GM12878 (cell line): ENCODE data around the gene HOPX. TPM values are rescaled to one million over a fixed set of nuclear protein-coding genes. Genes with fewer than 3 reads are reported as not detected.

Experiments
- ATAC-seq: fragments of 200-7000 bp; cut with Tn5 transposase; 3 replicates; pipeline ENCODE4 v1.9.1; 2020; ENCODE audit warnings: mild to moderate bottlenecking, moderate library complexity
- BruUV-seq: library from RNA; stranded (reverse); fragments of 400-500 nt; replicated peaks from 2 replicates; lab custom pipeline; 2021; lab: Mats Ljungman, UMichigan
- CTCF ChIA-PET: fragments of 300-600 bp; sonication (Branson Sonifier 250); formaldehyde crosslinking; extraction: SDS; loops from one replicate; lab custom pipeline; 2021; ENCODE audit warnings: inconsistent platforms; lab: Yijun Ruan, JAX
- POLR2A ChIA-PET: fragments of 350-600 bp; formaldehyde crosslinking; extraction: SDS; loops from one replicate; lab custom pipeline; 2021; ENCODE audit warnings: inconsistent platforms; lab: Charles Lee
- RAD21 ChIA-PET: fragments of 300-600 bp; sonication (Branson Sonifier 250); formaldehyde crosslinking; loops from one replicate; lab custom pipeline; 2023; ENCODE audit warnings: antibody characterized with exemption; ENCODE audit not compliant: unreplicated experiment; lab: Charles Lee
- SMC1A ChIA-PET: fragments of 300-600 bp; sonication (Branson Sonifier 250); formaldehyde crosslinking; loops from one replicate; lab custom pipeline; 2023; ENCODE audit not compliant: unreplicated experiment, uncharacterized antibody; lab: Charles Lee
- DNase-seq: peaks from one replicate; pipeline ENCODE4 v3.0.0-alpha.2; 2011; ENCODE audit warnings: low read depth, low spot score
- FAIRE-seq: peaks from 3 replicates; lab custom pipeline; 2011; peaks lifted over from hg19 to GRCh38; lab: Jason Lieb, UNC
- H2AFZ ChIP-seq: 2 replicates; pipeline ENCODE4 v1.6.0; 2011; ENCODE audit warnings: low read depth, low read length, control low read depth; ENCODE audit not compliant: control insufficient read depth
- H3K27ac ChIP-seq: 2 replicates; pipeline ENCODE4 v1.5.1; 2011; ENCODE audit warnings: control low read depth; ENCODE audit not compliant: control insufficient read depth, insufficient read depth
- H3K27me3 ChIP-seq, 2 experiments: replicated peaks in 1 of 2; 2 replicates each; pipeline versions ENCODE4 v1.6.0 to v1.6.1; 2011; ENCODE audit warnings: low read length in 1 of 2; ENCODE audit not compliant: control insufficient read depth in 2 of 2, insufficient read depth in 2 of 2
- H3K36me3 ChIP-seq, 2 experiments: 2 replicates each; pipeline ENCODE4 v1.5.1; 2011; ENCODE audit warnings: low read length in 1 of 2; ENCODE audit not compliant: control insufficient read depth in 2 of 2, insufficient read depth in 2 of 2
- H3K4me1 ChIP-seq: 2 replicates; pipeline ENCODE4 v1.6.1; 2011; ENCODE audit warnings: mild to moderate bottlenecking, low read length, moderate library complexity, mixed read lengths; ENCODE audit not compliant: control insufficient read depth, insufficient read depth
- H3K4me2 ChIP-seq: 2 replicates; pipeline ENCODE4 v1.6.0; 2011; ENCODE audit warnings: control low read depth; ENCODE audit not compliant: control insufficient read depth, insufficient read depth
- H3K4me3 ChIP-seq: fragments of 200-600 bp; sonication (generic); 2 replicates; pipeline ENCODE4 v1.5.1; 2016
- H3K79me2 ChIP-seq: 2 replicates; pipeline ENCODE4 v1.6.0; 2011; ENCODE audit warnings: low read length; ENCODE audit not compliant: control insufficient read depth, insufficient read depth
- H3K9ac ChIP-seq: 2 replicates; pipeline ENCODE4 v1.8.0; 2011; ENCODE audit warnings: low read length, control low read depth, mixed read lengths; ENCODE audit not compliant: control insufficient read depth, insufficient read depth
- H3K9me3 ChIP-seq: replicated peaks from 3 replicates; pipeline ENCODE4 v1.5.1; 2011; ENCODE audit warnings: mild to moderate bottlenecking, low read length; ENCODE audit not compliant: control insufficient read depth, insufficient read depth
- H4K20me1 ChIP-seq: 2 replicates; pipeline ENCODE4 v1.6.0; 2011; ENCODE audit not compliant: control insufficient read depth, insufficient read depth
- CREM ChIP-seq: IDR thresholded peaks from 2 replicates; pipeline ENCODE4 v1.6.1; 2014; ENCODE audit warnings: antibody characterized with exemption, low read depth
- EED ChIP-seq: sonication (generic); IDR thresholded peaks from 2 replicates; pipeline ENCODE4 v1.6.1; 2016; ENCODE audit warnings: antibody characterized with exemption, low read depth
- EGR1 ChIP-seq, 2 experiments: IDR thresholded peaks; 1 replicate in 1 of 2; 2 replicates in 1 of 2; pipeline ENCODE4 v1.6.1; 2011 to 2012; ENCODE audit warnings: low read depth in 2 of 2, low read length in 2 of 2, borderline replicate concordance in 1 of 2, mild to moderate bottlenecking in 1 of 2, moderate library complexity in 1 of 2
- ETV6 ChIP-seq, 2 experiments: fragments of 450-650 bp in 1 of 2; IDR thresholded peaks in 1 of 2; conservative IDR thresholded peaks in 1 of 2; 2 replicates each; pipeline ENCODE4 v1.6.1; 2014; ENCODE audit warnings: antibody characterized with exemption in 1 of 2, borderline replicate concordance in 1 of 2, low read depth in 1 of 2, mild to moderate bottlenecking in 1 of 2, moderate library complexity in 1 of 2
- FOXM1 ChIP-seq: IDR thresholded peaks from 2 replicates; pipeline ENCODE4 v1.6.1; 2012; ENCODE audit warnings: low read depth, mild to moderate bottlenecking, inconsistent platforms, low read length, moderate library complexity
- HCFC1 ChIP-seq: fragments of 150-350 bp; IDR thresholded peaks from 2 replicates; pipeline ENCODE4 v1.6.1; 2014; ENCODE audit warnings: low read length
- JUNB ChIP-seq: IDR thresholded peaks from 2 replicates; pipeline ENCODE4 v1.6.1; 2016; ENCODE audit warnings: antibody characterized with exemption, mild to moderate bottlenecking
- RB1 ChIP-seq: fragments of 450-650 bp; formaldehyde crosslinking; IDR thresholded peaks from 2 replicates; pipeline ENCODE4 v1.6.1; 2017; ENCODE audit warnings: mild to moderate bottlenecking, borderline replicate concordance
- SUZ12 ChIP-seq: fragments of 200-600 bp; sonication (generic); IDR thresholded peaks from one replicate; pipeline ENCODE4 v1.6.1; 2018; ENCODE audit warnings: antibody characterized with exemption, mild to moderate bottlenecking; ENCODE audit not compliant: unreplicated experiment
- TCF7 ChIP-seq: IDR thresholded peaks from 2 replicates; pipeline ENCODE4 v1.6.1; 2014; ENCODE audit warnings: antibody characterized with exemption, borderline replicate concordance
- whole genome bisulfite sequencing: methylation state at CpG from one replicate; pipeline ENCODE4 v1.1.6; 2016; ENCODE audit warnings: low lambda C conversion rate; ENCODE audit not compliant: insufficient replicate concordance, insufficient coverage; ENCODE audit errors: missing lambda C conversion rate; 5-methylcytosine and 5-hydroxymethylcytosine counted together
- in situ Hi-C: fragments of 300-500 bp; cut with MboI; formaldehyde crosslinking; loops from 9 replicates; pipeline ENCODE4 v1.14.3; 2018; ENCODE audit warnings: mixed read lengths
- intact Hi-C: fragments of 100-400 bp; cut with micrococcal nuclease; formaldehyde crosslinking; loops from one replicate; pipeline ENCODE4 v1.14.2; 2022; ENCODE audit not compliant: unreplicated experiment
- polyA plus RNA-seq, 11 experiments: library from polyadenylated mRNA; depleted of rRNA in 4 of 11; unstranded in 6 of 11; stranded (reverse) in 5 of 11; fragments of >200 nt; fragmentation: Nextera tagmentation in 4 of 11; fragmentation: Illumina TruSeq in 1 of 11; extraction: Ambion mirVana in 4 of 11; extraction: Trizol in 1 of 11; gene quantifications; 1 replicate in 1 of 11; 2 replicates in 10 of 11; pipeline versions ENCODE4 v1.2.1 to v1.2.3, GENCODE V29; 2011 to 2016; ENCODE audit warnings: inconsistent platforms in 2 of 11, missing spikeins in 2 of 11, low read depth in 1 of 11
- total RNA-seq, 4 experiments: library from RNA; depleted of rRNA in 3 of 4; stranded (reverse); fragments of >200 nt in 3 of 4; fragmentation: Illumina TruSeq in 1 of 4; extraction: Trizol in 1 of 4; gene quantifications; 2 replicates each; pipeline versions ENCODE4 v1.2.1 to v1.2.3, GENCODE V29; 2013 to 2021

The HOPX gene
- total and polyA plus RNA-seq, 10 of the 15 experiments (the other 5 are each of a cell fraction or from before 2014, with no cell fraction given) = 0.11 to 0.40 (median 0.23) TPM; not detected in 4

DNA sequence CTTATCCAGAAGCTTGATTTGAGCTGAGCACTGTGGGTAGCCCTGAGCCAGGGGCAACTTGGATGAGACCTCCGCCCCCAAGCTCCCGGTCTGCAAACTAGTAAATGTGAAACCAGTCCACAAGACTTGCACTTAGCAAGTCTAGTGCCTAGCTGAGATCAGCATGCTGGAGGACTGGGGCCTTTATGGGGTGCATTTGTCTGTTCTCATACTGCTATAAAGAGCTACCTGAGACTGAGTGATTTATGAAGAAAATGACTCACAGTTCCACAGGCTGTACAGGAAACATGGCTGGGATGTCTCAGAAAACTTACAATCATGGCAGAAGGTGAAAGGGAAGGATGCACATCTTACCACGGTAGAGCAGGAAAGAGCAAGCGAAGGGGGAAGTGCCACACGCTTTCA lies 42.1 kb upstream of the HOPX start:
- 30% methylated on average over 5 of the region's 5 CpGs for WGBS
- ChIA-PET RAD21 (no interaction called here), SMC1A (interaction anchor here (0.6 kb wide), 1 partner anchor 115 kb away, joined by 3 read pairs; no protein-coding TSS in a partner anchor), POLR2A (no interaction called here), CTCF (interaction anchor here (1.0 kb wide), 1 partner anchor 114 kb away, joined by 3 read pairs; no protein-coding TSS in a partner anchor)
- Histone ChIP-seq H4K20me1 (no peaks in the 10 kb centered on the region), H3K9me3 (no peaks in the 10 kb centered on the region), H3K9ac (no peak overlapping the region), H3K27ac (no peak overlapping the region), H3K79me2 (no peaks in the 10 kb centered on the region), H3K4me3 (no peak overlapping the region), H3K27me3 (no peaks in the 10 kb centered on the region), H3K36me3 (no peaks in the 10 kb centered on the region), H2AFZ (peak overlapping the region; percentile 42), H3K4me2 (no peak overlapping the region; the same call in 1 of the 2 replicates), H3K4me1 (peaks cover 4% of the 10 kb centered on the region)
- BruUV-seq = no TSS peak
- TF ChIP-seq FOXM1 = no peak
- TF ChIP-seq HCFC1 = no peak
- TF ChIP-seq JUNB = peak; percentile 60
- no peak for TF ChIP-seq SUZ12
- TF ChIP-seq CREM = peak; percentile 18; the same call in 1 of the 2 replicates
- TF ChIP-seq RB1 = no peak
- peak in 1 of 2 experiments; percentile 32; a peak in 1 of 3 replicates for TF ChIP-seq EGR1 (IDR thresholded peaks at IDR 0.05; ENCODE audit: borderline replicate concordance in 1 of 2, low read depth in 2 of 2, low read length in 2 of 2)
- 0 out of 2 replicates have a peak, but pooled peaks have one; percentile 14 for TF ChIP-seq TCF7
- TF ChIP-seq EED = peak; percentile 62
- peak in 1 of 2 experiments; percentile 84; a peak in 2 of 4 replicates for TF ChIP-seq ETV6 (conservative IDR thresholded peaks at IDR 0.05 in 1 of 2, IDR thresholded peaks at IDR 0.05 in 1 of 2; ENCODE audit: borderline replicate concordance in 1 of 2, low read depth in 1 of 2)
- intact Hi-C loops = no loop called here
- in situ Hi-C loops = no loop called here
- FAIRE-seq (no peak), ATAC-seq (no peak), DNase-seq (no peak)
